Esophagus squamous epithelium (tissue), 4 donors: ENCODE data around the gene SLC12A6.

ENCODE experiments used
- POLR2A ChIP-seq, 4 donors: fragments of 450-650 bp; IDR thresholded peaks; one replicate each; pipeline ENCODE4 v1.6.1; 2017; ENCODE audit warnings: antibody characterized with exemption in 4 of 4, mild to moderate bottlenecking in 4 of 4, moderate library complexity in 3 of 4
- TF ChIP-seq, protein P1 (sequence below), 6 experiments: fragments of 450-650 bp in 4 of 6; fragments of 200-600 bp in 2 of 6; sonication (generic) in 2 of 6; IDR thresholded peaks; one replicate each; pipeline ENCODE4 v1.5.1; 2016 to 2019; ENCODE audit warnings: antibody characterized with exemption in 6 of 6, mild to moderate bottlenecking in 4 of 6, moderate library complexity in 4 of 6

GRCh38 chr15:34348735-34349300 lies 11.2 kb upstream of the SLC12A6 start:
- no peak for TF ChIP-seq POLR2A (IDR thresholded peaks at IDR 0.05)
- TF ChIP-seq, protein P1, sequence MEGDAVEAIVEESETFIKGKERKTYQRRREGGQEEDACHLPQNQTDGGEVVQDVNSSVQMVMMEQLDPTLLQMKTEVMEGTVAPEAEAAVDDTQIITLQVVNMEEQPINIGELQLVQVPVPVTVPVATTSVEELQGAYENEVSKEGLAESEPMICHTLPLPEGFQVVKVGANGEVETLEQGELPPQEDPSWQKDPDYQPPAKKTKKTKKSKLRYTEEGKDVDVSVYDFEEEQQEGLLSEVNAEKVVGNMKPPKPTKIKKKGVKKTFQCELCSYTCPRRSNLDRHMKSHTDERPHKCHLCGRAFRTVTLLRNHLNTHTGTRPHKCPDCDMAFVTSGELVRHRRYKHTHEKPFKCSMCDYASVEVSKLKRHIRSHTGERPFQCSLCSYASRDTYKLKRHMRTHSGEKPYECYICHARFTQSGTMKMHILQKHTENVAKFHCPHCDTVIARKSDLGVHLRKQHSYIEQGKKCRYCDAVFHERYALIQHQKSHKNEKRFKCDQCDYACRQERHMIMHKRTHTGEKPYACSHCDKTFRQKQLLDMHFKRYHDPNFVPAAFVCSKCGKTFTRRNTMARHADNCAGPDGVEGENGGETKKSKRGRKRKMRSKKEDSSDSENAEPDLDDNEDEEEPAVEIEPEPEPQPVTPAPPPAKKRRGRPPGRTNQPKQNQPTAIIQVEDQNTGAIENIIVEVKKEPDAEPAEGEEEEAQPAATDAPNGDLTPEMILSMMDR (IDR thresholded peaks at IDR 0.05) = no peak
